Amniotic stem cell (primary cell): ENCODE data around the gene MPPED1.

Experiments used
- DNase-seq: peaks from one replicate; lab custom pipeline; 2025; lab: John Stamatoyannopoulos, UW

Gene MPPED1

DNA sequence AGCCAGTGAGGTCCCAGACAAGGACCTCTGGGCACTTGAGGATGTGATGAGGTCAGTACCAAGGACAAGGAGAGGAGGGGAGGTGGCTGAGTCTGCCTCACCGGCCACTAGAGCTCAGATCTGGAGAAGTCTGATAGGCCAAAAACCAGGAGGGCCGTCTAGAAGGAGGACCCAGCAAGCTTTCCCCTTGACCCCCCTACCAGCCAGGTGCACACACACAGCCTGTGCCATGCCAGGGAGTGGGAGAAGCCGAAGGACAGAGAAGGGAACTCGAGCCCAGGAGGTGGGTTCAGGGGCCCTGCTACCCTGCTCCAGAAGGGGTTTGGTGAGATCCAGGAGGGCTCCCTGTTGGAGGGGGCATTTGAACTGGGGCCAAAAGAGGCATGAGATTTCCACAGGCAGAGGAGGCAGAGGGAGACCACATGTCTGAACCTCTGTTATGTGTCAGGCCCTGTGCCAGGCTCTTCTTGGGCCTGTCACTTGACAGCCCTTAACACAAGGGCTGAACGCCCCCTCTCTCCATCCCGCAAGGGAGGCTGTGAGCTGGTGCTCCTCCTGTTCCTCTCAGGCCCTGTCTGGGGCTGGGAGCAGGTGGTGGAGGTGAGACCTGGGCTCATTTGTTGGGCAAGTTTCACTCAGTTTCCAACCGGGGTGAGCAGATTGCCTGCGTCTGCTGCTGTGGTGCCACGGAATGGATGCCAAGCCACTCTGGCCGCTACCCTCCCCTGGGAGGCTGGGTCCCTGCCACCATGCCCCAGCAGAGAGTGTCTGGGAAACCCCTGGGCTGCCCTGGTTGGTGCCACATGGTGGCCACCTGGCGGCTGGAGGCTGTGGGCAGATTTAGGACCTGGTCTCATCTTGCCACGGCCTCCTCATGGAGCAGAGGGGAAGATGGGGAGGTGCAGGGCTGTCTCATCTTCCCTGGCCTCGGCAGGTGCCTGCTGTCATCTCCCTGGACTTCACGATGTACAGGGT, 65.2 kb downstream of the MPPED1 start:
- DNase-seq: no peak

- no peak for DNase-seq
These were observed 66.2 kb downstream of the MPPED1 start for GRCh38 chr22:43477966-43478365.

GRCh38 chr22:43478621-43479300, 66.9 kb downstream of the MPPED1 start:
- DNase-seq: no peak

GRCh38 chr22:43479301-43479950, 67.6 kb downstream of the MPPED1 start:
- no peak for DNase-seq

GRCh38 chr22:43479962-43480361, 68.1 kb downstream of the MPPED1 start:
- no peak for DNase-seq

- DNase-seq: no peak
These were observed 69.9 kb downstream of the MPPED1 start for GRCh38 chr22:43481568-43482317.

DNA sequence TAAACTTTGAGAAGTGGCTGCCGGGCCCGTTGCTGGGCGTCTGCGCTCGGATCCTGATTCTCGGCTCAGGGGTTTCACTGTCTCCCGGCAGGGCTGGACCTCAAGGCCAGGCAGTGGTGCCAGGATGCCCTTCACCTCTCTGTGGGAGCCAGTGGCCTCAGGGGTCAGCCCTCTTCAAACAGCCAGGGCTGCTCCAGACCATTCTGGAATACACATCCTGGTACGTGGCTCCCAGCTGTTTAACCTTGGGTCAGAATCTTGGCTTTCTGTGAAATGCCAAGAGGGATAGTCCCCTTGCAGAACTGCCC, 70.5 kb downstream of the MPPED1 start:
- no peak for DNase-seq

DNA sequence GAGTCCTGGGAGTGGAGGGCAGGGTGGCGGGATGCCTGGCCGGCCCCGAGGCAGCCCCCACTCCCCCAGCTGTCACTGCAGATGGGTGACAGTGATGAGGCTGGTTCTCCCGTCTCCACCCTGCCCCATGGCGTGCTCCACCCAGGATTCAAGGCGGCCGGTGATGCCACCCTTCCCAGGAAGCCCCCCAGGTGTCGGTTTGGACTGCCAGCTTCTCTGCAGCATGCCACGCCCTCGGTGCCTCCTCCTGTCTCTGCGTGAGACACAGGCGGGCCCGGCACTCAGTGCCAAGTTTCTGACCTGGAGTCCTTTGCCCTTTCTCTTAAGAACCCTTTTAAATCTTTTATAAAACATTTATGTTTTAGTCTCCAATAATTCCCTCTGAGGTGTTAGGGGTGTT, 71.5 kb downstream of the MPPED1 start:
- no peak for DNase-seq

GRCh38 chr22:43483669-43484068, 71.9 kb downstream of the MPPED1 start:
- no peak for DNase-seq

DNA sequence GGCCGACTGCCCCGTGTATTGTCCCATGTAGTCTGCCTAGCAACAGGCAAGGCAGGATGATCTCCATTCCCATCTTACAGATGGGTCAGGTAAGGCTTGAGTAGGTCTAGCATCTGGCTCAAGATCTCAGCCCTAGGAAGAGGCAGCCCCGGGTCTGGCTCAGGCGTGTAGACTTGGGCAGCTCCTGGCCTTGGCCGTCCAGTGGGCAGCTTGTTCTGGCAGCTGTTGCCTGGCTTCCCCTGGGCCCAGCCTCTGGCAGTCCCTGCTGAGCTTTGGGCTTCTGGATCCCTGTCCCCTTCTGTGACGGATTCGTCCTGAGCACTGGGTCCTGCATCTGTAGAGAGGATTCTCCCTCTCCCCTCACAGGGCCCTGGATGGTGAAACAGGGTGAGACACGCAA, 72.4 kb downstream of the MPPED1 start:
- DNase-seq: no peak

DNA sequence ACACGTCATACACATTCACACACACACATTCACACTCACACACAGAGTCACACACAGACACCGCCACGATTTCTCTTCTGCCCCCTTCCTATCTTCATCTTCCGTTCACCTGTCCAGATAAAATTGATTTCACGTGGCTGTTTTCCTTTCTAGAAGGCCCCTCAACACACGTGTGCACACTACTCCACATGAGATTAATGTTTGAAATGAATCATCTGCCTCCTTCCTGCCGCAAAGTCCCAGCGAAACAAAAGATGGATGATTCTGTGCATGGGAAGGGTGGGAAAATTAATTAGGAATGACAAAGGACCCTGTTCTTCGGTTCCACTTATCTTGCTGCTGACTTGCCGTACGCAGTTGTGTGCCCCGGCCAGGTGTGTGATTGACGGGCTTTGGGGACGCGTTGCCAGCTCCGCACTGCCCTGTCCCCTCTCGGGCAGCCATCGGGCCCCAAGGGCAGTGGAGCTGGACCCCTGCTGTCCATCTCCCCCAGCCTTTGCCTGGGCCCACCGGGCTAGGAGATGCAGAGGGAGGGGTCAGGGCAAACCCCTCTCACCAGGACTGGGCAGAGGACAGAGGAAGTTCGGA, 73.8 kb downstream of the MPPED1 start:
- DNase-seq: no peak

- no peak for DNase-seq
These were observed 75.7 kb downstream of the MPPED1 start for GRCh38 chr22:43487311-43488030.

DNA sequence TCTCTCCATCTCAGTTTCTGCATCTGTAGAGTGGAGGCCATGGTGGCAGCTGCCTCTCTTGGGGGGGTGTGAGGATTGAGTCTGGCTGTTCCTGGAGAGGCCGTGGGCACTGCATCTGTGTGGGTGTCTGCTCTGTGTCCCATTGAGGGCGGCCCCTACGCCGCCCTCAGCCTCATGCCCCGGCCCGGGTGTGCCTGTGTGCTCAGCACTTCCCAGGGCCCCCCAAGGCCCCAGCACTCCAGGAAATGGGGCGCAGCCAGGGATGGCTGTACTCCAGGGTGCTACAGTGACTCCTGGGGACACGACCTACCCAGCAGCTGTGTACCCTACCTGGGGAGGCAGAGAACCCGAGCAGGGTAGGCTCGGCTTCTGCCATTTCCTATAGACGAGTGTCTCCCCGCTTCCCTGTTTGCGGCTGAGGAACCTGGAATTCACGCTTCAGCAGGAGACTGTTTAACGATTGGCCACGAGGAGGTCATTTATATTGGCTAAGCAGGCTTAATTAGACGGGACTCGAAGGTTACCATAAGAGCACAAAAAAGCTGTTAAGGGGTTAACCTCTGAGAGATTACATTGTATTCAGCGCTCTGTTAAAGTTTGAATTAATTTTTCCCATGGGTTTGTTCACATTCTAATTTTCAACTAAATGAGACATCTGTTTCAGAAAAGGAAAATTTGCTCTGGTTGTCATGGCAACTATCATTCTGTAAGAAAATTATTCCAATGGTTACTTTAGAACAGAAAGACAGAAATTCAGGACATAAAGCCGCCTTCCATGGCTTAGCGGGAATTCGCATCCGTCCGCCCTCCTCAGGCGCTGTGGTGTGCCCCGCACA, 76.4 kb downstream of the MPPED1 start:
- DNase-seq: no peak

DNA sequence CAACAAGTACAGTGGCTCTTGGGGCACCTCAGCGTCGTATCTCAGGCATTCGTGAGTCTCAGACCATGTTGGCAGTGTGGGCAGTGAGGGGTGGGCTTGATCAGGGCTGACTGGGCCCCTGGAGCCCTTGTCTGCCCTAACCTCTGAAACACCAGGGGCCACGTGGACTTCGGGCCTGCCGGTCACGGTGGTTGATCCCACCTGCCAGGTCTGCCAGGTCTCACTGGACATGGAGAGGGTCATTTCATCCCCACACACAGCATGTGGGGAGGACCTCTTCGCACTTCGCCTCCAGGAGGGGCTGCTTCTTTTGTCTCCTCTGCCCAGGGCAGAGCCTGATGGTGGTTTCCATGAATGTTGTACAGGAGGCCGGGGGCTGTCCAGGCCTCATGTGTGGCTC, 77.1 kb downstream of the MPPED1 start:
- no peak for DNase-seq

DNA sequence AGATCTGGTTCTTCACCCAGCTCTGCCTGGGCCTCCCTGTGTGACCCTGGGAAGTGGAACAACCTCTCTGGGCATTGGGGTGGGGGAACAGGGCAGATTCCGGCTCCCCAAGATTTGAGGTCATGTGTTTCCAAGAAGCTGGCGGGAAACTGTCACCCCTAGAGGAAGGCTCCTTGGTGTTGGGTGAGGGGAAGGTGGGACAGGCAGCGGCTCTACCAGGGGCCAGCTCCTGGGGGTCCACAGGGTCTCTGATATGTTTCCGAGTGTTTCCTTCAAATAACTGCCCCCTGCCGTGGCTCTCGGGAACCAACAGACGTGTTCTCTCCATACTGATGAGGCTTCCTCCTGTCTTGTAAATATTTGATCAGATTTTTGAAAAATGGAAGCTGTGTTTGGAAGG, 78.5 kb downstream of the MPPED1 start:
- DNase-seq: no peak

DNA sequence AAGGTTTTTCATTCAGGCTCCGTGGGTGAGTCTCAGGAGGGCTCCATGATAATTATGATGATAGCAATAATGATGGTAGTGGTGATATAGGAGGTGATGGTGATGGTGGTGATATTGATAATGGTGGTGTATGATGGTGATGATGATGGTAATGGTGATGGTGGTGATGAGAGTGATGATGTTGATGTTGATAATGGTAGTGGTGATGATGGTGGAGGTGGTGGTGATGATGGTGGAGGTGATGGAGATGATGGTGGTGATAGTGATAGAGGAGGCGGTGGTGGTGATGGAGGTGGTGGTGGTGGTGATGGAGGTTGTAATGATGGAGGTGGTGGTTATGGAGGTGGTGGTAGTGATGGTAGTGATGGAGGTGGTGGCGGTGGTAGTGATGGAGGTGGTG, 79.4 kb downstream of the MPPED1 start:
- DNase-seq: no peak

DNA sequence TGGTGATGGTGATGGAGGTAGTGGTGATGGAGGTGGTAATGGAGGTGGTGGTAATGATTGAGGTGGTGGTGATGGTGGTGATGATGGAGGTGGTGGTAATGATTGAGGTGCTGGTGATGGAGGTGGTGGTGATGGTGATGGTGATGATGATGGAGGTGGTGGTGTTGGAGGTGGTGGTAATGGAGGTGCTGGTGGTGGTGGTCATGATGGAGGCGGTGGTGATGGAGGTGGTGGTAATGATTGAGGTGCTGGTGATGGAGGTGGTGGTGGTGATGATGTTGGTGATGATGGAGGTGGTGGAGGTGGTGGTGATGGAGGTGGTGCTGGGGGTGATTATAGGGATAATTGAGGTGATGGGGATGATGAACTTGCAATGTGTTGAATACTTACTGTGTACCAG, 79.9 kb downstream of the MPPED1 start:
- DNase-seq: no peak

- DNase-seq: no peak
These were observed 81.5 kb downstream of the MPPED1 start for GRCh38 chr22:43493297-43493696.

DNA sequence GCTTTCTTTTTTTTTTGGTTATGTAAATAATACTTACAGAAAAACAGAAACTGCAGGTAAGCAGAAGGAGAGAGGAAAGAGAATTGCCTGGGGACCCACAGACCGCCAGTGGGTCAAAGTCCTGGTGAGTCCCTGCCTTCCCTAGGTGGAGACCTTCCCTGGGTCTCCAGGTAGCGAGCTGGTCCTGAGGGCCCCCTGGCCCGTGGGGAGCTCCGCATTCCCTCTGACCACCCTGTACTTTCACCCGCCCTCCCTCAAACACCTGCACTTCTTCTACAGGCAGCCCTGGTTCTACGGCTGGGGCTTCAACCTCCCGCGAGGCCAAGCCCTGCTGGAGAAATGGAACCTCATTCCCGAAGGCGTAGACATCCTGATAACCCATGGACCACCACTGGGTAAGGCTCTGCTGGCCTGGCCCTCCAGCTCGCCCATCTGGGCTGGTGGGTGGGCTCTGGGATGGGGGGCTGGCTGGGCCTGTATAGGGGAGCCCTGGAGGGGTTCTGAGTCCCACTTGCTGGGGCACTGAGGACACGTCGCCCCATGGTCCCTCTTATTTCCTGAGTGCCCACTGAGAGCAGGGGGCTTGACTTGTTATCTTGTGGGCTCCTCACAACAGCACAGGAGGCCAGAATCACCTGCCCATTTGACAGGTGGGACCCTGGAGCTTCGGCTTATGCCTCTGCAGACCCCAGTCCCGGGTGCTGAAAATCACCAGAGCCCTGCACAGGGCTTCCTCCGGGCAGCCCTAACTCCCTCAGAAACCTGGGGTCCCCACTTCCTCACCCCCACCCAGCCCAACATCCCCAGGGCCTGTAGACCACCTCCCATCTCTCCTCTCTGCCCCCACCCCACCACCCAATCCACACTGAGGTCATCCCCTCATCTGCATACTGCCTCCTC, 86.4 kb downstream of the MPPED1 start:
- DNase-seq: no peak
